ENCODE data around the gene MOCOS.

Gene MOCOS

GRCh38 chr18:36186461-36187192 is 670 bp upstream of the MOCOS start:
- TF ChIP-seq CTCF (IDR thresholded peaks at IDR 0.05; ENCODE audit: insufficient read depth, missing control alignments), result no peak
- no peak for FAIRE-seq

GRCh38 chr18:36187826-36188721 is 777 bp downstream of the MOCOS start:
- FAIRE-seq (no peak), DNase-seq (ENCODE audit: insufficient read length, low spot score) (no peak)
- TF ChIP-seq CTCF (IDR thresholded peaks at IDR 0.05; ENCODE audit: insufficient read depth, missing control alignments), result no peak

More at GRCh38 chr18:36186461-36187192, 670 bp upstream of the MOCOS start:
- DNase-seq (ENCODE audit: insufficient read length, low spot score), result no peak

GRCh38 chr18:36188916-36189315 is 1.6 kb downstream of the MOCOS start:
- TF ChIP-seq CTCF (IDR thresholded peaks at IDR 0.05; ENCODE audit: insufficient read depth, missing control alignments), result no peak
- FAIRE-seq, result no peak
- DNase-seq (ENCODE audit: insufficient read length, low spot score), result no peak

- FAIRE-seq, result no peak
- TF ChIP-seq CTCF (IDR thresholded peaks at IDR 0.05; ENCODE audit: insufficient read depth, missing control alignments), result no peak
- DNase-seq (ENCODE audit: insufficient read length, low spot score), result no peak
These were observed 2.2 kb downstream of the MOCOS start for GRCh38 chr18:36189486-36189885.

GRCh38 chr18:36191286-36191685 is 4.0 kb downstream of the MOCOS start:
- FAIRE-seq (no peak), DNase-seq (ENCODE audit: insufficient read length, low spot score) (no peak)
- TF ChIP-seq CTCF (IDR thresholded peaks at IDR 0.05; ENCODE audit: insufficient read depth, missing control alignments), result no peak

- no peak for FAIRE-seq
- TF ChIP-seq CTCF (IDR thresholded peaks at IDR 0.05; ENCODE audit: insufficient read depth, missing control alignments), result no peak
These were observed 4.4 kb downstream of the MOCOS start for GRCh38 chr18:36191711-36192110.

More at GRCh38 chr18:36191711-36192110, 4.4 kb downstream of the MOCOS start:
- DNase-seq (ENCODE audit: insufficient read length, low spot score), result no peak
